ENCODE results near the gene HID1.

HID1 gene

DNA sequence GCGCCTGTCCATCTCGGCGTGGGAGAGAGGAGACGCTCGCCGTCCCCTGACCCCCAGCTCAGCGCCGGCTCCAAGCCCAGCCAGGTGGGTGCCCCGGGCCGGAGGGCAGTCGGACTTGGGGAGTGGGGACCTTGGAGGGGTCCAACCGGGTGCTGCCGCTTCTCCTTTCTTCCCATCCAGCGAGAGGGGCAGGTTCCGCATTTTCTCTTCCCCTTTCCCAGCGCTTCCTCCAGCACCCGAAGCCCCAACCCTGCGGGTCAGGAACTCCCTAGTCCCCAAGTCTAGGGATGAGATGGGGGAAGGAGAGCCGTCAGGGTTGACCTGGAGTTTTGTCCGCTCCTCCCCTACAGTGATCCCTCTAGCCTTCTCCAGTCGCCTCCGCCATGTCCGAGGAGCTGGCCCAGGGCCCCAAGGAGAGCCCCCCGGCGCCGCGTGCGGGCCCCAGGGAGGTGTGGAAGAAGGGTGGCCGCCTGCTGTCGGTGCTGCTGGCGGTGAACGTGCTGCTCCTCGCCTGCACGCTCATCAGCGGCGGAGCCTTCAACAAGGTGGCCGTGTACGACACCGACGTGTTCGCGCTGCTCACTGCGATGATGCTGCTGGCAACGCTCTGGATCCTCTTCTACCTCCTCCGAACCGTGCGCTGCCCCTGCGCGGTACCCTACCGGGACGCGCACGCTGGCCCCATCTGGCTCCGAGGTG is 48.2 kb downstream of the HID1 start, which contains the start of gene OTOP2:
OTOP2 (plus strand) TSS at position 24 of the 699 bp plus-strand sequence; CDS start at position 384, 360 bp downstream.
- Histone ChIP-seq H3K4me3 (ENCODE audit: low read length) (peak within 1 kb of the TSS; percentile 34), H3K9ac (ENCODE audit: low read depth, low read length) (no peak within 1 kb of the TSS), H3K9me3 (replicated peaks; ENCODE audit: low read length) (no peaks in the 10 kb centered on the region), H3K4me1 (ENCODE audit: control insufficient read depth, insufficient read depth, low read length) (no peaks in the 10 kb centered on the region), H3K27me3 (ENCODE audit: control insufficient read depth, insufficient read depth, low read length) (peaks cover 78% of the 10 kb centered on the region), H3K4me2 (ENCODE audit: low read length) (peak within 1 kb of the TSS; percentile 71), H3K36me3 (ENCODE audit: insufficient read depth, low read length) (no peaks in the 10 kb centered on the region)

DNA sequence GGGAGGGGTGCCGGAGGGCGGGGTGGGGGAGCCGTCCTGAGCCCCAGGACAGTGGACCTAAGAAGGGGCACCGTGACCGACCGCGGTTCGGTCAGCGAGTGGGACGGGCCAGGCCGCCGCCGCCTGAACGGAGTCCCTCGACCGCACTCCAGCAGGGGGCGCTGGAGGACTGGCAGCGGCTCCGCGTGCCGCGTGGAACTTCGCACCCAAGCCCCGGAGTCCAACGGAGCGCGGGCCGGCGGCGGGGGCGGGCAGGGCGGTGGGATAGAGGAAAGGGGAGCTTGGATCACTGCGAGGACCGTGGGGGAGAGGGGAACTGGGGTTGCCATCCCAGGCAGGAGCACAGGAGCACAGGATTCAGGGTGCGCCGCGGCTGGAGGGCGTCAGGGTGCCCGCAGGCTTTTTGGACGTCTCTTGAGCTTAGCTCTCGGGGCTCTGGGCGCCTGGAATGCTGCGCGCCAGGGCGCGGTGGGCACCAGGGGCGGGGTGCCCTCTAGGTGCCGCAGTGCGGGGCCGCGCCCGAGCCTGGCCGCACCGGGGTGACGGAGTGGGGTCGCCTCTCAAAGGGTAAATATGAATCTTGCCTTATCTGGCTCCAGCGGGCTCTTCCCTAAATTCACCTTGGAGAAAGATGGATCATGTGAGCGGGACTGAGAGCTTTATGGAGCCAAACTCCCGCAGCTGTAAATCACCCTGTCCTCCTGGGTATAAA is 48.9 kb downstream of the HID1 start:
- no peaks in the 10 kb centered on the region for H3K4me1 ChIP-seq (ENCODE audit: control insufficient read depth, insufficient read depth, low read length)
- peaks cover 77% of the 10 kb centered on the region for H3K27me3 ChIP-seq (ENCODE audit: control insufficient read depth, insufficient read depth, low read length)
- peak overlapping the region; percentile 34 for H3K4me3 ChIP-seq (ENCODE audit: low read length)
- H3K9me3 ChIP-seq (replicated peaks; ENCODE audit: low read length), result no peaks in the 10 kb centered on the region
- no peak overlapping the region for H3K9ac ChIP-seq (ENCODE audit: low read depth, low read length)
- peak overlapping the region; percentile 71 for H3K4me2 ChIP-seq (ENCODE audit: low read length)
- H3K36me3 ChIP-seq (ENCODE audit: insufficient read depth, low read length), result no peaks in the 10 kb centered on the region

DNA sequence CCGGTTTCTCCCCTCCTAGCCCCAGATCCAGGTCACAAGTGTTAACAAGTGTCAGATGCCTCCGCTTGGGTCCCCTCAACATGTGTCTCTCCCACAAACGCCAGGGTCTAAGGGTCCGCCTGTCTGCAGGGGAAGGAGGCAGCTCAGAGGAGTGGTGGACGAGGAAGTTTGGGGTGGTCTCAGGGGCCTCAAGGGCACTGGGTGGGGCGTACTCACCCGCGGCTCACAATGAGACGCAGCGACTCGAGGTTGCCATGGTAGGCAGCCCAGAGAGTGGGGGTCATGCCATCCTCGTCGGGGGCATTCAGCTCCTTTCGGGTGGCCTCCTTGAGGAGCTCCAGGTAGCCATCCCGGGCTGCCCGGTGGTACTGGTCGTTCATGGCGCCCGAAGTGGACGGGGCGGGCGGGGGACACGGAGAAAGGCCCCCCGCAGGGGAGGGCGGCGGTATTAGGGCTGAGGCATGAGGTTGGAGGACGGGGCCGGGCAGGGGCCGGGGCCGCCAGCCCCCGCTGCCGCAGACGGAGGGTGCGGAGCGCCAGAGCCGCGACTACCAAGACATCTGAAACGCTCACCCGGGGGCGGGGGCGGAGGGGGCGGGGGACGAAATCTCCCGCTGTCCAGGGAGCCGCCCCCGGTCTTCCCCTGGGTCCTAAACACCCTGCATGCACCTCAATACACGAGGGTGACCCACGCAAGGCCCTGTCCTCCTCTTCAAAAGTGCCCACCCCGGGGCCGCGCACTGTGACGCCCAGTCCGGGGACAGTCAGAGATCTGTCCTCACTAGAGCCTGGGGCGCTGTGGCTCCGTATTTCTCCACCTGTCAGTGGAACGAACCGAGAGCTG is 49.6 kb downstream of the HID1 start, which contains the start of gene USH1G:
USH1G (minus strand) TSS at position 562 of the 844 bp plus-strand sequence; CDS start at position 380, 182 bp downstream.
- Histone ChIP-seq H3K4me1 (ENCODE audit: control insufficient read depth, insufficient read depth, low read length) (no peaks in the 10 kb centered on the region), H3K4me3 (ENCODE audit: low read length) (peak within 1 kb of the TSS; percentile 34), H3K9me3 (replicated peaks; ENCODE audit: low read length) (no peaks in the 10 kb centered on the region), H3K4me2 (ENCODE audit: low read length) (peak within 1 kb of the TSS; percentile 71), H3K36me3 (ENCODE audit: insufficient read depth, low read length) (no peaks in the 10 kb centered on the region), H3K9ac (ENCODE audit: low read depth, low read length) (no peak within 1 kb of the TSS), H3K27me3 (ENCODE audit: control insufficient read depth, insufficient read depth, low read length) (peaks cover 74% of the 10 kb centered on the region)

DNA sequence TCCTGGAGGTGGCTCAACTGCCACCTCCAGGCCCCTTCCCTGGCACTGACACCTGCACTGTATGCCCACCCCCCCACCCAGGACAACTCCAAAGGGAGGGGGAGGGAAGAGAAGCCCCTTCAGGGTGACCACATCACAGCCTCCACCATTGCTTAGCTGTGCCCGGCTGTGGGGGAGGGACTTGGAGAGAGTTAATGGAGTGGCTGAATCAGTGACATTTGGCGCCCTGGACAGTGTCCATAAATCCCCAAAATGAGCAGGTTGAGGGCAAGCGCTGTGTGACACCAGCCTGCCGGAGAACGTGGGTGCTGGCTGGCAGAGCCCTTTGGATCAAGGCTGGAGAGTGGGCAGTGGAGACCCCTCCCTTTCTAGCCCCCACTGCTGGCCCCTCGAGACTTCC is 50.4 kb downstream of the HID1 start:
- Histone ChIP-seq H3K4me2 (ENCODE audit: low read length) (no peak overlapping the region), H3K9me3 (replicated peaks; ENCODE audit: low read length) (no peaks in the 10 kb centered on the region), H3K27me3 (ENCODE audit: control insufficient read depth, insufficient read depth, low read length) (peaks cover 70% of the 10 kb centered on the region), H3K4me3 (ENCODE audit: low read length) (no peak overlapping the region), H3K4me1 (ENCODE audit: control insufficient read depth, insufficient read depth, low read length) (no peaks in the 10 kb centered on the region), H3K36me3 (ENCODE audit: insufficient read depth, low read length) (no peaks in the 10 kb centered on the region), H3K9ac (ENCODE audit: low read depth, low read length) (no peak overlapping the region)

DNA sequence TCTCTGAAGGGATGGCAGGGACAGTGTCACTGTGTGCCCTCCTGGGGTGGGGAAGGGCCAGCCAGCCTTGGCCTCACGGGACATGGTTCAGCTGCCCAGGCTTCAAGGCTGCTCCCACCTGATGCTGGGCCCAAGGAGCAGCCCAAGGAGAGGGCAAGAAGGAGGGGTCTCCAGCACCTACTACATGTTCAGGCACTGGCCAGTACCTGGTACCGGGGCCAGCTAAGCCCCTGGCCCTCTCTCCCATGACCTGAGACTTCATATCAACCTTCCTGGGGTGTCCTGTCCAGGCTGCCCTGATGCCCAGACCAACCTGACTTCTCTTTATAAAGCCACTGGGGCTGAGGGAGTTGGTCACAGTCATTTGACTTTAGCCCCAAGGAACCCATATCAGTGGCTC is 50.8 kb downstream of the HID1 start:
- no peaks in the 10 kb centered on the region for H3K9me3 ChIP-seq (replicated peaks; ENCODE audit: low read length)
- no peaks in the 10 kb centered on the region for H3K36me3 ChIP-seq (ENCODE audit: insufficient read depth, low read length)
- H3K4me1 ChIP-seq (ENCODE audit: control insufficient read depth, insufficient read depth, low read length), result no peaks in the 10 kb centered on the region
- peaks cover 66% of the 10 kb centered on the region for H3K27me3 ChIP-seq (ENCODE audit: control insufficient read depth, insufficient read depth, low read length)
- H3K4me2 ChIP-seq (ENCODE audit: low read length), result no peak overlapping the region
- no peak overlapping the region for H3K9ac ChIP-seq (ENCODE audit: low read depth, low read length)
- H3K4me3 ChIP-seq (ENCODE audit: low read length), result no peak overlapping the region

DNA sequence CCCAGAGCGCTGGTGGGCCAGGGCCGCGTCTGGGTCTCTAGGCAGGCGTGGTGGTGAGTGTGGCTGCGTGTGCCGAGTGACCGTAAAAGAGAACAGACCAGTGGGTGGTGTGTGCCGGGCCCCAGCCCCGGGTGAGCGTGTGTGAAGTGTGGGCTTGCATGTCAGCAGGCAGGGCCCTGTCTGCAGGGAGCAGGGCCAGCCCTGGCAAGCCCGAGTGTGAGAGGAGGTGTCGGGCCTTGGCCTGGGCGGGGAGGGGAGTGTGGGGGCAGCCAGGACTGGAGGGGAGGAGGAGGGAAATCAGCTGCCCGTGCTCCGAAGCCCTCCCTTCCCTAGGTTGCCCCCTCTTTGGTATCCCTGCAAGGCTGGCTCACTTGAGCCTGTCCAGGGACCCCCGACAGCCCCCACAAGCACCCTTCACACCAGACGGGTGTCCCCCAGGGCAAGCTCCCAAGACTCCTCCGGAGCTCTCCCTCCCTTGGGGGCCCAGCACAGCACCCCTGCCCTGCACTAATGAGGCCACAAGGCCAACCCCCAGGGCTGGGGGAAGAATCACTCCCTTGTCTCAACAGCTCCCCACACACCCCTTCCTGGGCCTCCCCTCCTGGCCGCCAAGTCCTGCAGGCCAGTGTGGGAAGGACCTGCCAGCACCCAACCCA is 51.4 kb downstream of the HID1 start:
- Histone ChIP-seq H3K9ac (ENCODE audit: low read depth, low read length) (no peak overlapping the region), H3K9me3 (replicated peaks; ENCODE audit: low read length) (no peaks in the 10 kb centered on the region), H3K4me1 (ENCODE audit: control insufficient read depth, insufficient read depth, low read length) (no peaks in the 10 kb centered on the region), H3K4me3 (ENCODE audit: low read length) (no peak overlapping the region), H3K36me3 (ENCODE audit: insufficient read depth, low read length) (no peaks in the 10 kb centered on the region), H3K4me2 (ENCODE audit: low read length) (no peak overlapping the region), H3K27me3 (ENCODE audit: control insufficient read depth, insufficient read depth, low read length) (peaks cover 62% of the 10 kb centered on the region)

DNA sequence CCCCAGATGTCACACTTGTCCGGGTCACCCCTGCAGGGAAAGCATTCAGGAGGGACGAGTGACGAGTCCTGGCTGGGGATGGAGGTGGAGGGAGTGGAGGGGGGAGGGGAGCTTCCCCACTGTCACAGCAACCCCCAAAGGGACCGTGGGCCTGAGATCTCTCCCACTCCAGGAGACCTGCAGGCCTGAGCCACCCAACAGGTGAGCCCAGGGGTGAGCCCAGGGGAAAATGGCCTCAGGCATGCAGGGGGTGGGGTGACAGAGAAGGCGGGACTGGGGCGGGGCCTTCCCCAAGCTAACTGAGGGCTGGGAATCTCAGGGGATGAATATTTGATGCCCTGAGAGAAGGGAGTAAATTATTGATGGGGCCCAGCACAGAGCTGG is 51.9 kb downstream of the HID1 start:
- H3K27me3 ChIP-seq (ENCODE audit: control insufficient read depth, insufficient read depth, low read length), result peaks cover 57% of the 10 kb centered on the region
- no peaks in the 10 kb centered on the region for H3K4me1 ChIP-seq (ENCODE audit: control insufficient read depth, insufficient read depth, low read length)
- H3K4me3 ChIP-seq (ENCODE audit: low read length), result no peak overlapping the region
- no peaks in the 10 kb centered on the region for H3K9me3 ChIP-seq (replicated peaks; ENCODE audit: low read length)
- H3K4me2 ChIP-seq (ENCODE audit: low read length), result no peak overlapping the region
- H3K9ac ChIP-seq (ENCODE audit: low read depth, low read length), result no peak overlapping the region
- no peaks in the 10 kb centered on the region for H3K36me3 ChIP-seq (ENCODE audit: insufficient read depth, low read length)

DNA sequence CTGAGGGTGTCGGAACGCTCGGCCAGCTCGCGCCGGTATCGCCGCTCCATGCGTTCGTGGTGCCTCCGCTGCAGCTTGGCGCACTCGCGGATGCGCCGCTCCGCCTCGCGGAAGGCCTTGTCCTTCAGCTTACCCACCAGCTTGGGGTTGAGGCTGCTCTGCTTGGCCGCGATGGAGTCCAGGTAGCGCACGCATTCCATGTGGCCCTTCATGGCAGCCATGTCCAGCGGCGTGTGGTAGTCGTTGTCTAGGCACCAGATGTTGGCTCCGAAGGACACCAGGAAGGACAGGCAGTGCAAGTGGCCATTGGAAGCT is 52.3 kb downstream of the HID1 start:
- no peak overlapping the region for H3K4me2 ChIP-seq (ENCODE audit: low read length)
- H3K4me1 ChIP-seq (ENCODE audit: control insufficient read depth, insufficient read depth, low read length), result no peaks in the 10 kb centered on the region
- peaks cover 54% of the 10 kb centered on the region for H3K27me3 ChIP-seq (ENCODE audit: control insufficient read depth, insufficient read depth, low read length)
- no peak overlapping the region for H3K4me3 ChIP-seq (ENCODE audit: low read length)
- H3K9ac ChIP-seq (ENCODE audit: low read depth, low read length), result no peak overlapping the region
- no peaks in the 10 kb centered on the region for H3K9me3 ChIP-seq (replicated peaks; ENCODE audit: low read length)
- no peaks in the 10 kb centered on the region for H3K36me3 ChIP-seq (ENCODE audit: insufficient read depth, low read length)

DNA sequence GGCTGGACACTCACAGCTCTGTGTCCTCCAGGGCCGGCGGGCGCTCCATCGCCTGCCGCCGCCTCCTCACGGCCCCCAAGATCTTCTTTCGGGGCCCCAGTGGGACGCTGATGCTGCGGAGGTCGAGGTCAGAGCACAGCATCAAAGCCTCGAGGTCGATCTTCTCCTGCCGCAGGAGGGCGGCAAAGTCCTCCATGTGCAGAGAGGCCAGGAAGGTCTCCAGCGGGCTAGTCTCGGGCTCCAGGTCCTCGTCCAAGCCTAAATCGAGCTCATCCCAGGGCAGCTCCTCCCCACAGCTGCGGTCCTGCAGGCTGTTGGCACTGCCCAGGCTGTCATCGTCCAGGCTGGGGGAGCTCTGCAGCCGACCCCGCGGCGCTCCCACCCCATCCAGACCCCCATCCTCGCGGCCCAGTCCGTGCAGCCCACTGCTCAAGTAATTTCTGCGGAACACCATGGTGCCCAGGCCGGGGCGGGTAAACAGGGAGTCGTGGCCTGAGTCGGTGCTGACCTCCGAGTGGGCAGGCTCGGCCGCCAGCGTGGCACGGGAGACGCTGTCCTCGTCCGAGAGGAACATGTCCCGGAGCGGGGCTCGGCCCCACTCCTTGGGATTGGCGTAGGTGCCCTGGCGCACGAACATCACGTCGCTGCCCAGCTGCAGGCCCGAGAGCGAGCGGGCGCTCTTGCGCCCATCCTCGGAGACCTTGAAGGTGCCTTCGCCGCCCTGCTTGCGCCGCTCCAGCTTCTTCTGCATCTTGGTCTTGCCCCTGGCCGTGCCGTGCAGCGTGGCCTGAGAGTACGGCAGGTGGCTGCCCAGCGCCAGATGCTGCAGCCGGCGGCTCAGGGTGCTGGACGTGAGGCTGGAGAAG is 52.9 kb downstream of the HID1 start:
- Histone ChIP-seq H3K9ac (ENCODE audit: low read depth, low read length) (no peak overlapping the region), H3K27me3 (ENCODE audit: control insufficient read depth, insufficient read depth, low read length) (peaks cover 48% of the 10 kb centered on the region), H3K4me3 (ENCODE audit: low read length) (no peak overlapping the region), H3K4me1 (ENCODE audit: control insufficient read depth, insufficient read depth, low read length) (no peaks in the 10 kb centered on the region), H3K36me3 (ENCODE audit: insufficient read depth, low read length) (no peaks in the 10 kb centered on the region), H3K9me3 (replicated peaks; ENCODE audit: low read length) (no peaks in the 10 kb centered on the region), H3K4me2 (ENCODE audit: low read length) (no peak overlapping the region)

DNA sequence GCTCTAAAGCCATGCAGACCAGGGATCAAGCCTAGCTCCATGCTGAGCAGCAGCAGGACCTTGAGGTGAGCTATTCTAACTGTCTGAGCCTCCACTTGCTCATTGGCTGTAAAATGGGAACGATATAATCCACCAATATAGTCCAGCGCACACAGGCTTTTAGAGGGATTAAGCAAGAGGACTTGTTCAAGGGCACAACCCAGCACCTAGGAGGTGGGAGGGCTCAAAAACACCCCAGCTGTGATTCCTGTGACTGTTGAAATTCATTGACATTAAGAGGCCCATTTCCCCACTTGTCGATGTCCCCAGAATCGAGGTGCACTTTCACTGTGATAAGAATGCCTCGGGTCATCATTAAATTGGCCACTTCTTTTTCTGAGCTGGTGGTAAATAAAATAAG is 53.7 kb downstream of the HID1 start:
- Histone ChIP-seq H3K4me1 (ENCODE audit: control insufficient read depth, insufficient read depth, low read length) (no peaks in the 10 kb centered on the region), H3K4me2 (ENCODE audit: low read length) (no peak overlapping the region), H3K9me3 (replicated peaks; ENCODE audit: low read length) (no peaks in the 10 kb centered on the region), H3K27me3 (ENCODE audit: control insufficient read depth, insufficient read depth, low read length) (peaks cover 40% of the 10 kb centered on the region), H3K36me3 (ENCODE audit: insufficient read depth, low read length) (no peaks in the 10 kb centered on the region), H3K4me3 (ENCODE audit: low read length) (no peak overlapping the region), H3K9ac (ENCODE audit: low read depth, low read length) (no peak overlapping the region)
